Kidney epithelial cell (primary cell): ENCODE results near the gene MYO1C. TPM values are rescaled to one million over a fixed set of nuclear protein-coding genes. Genes with fewer than 3 reads are reported as not detected.
"Not testable (repeated sequence)": the region's sequence is repeated elsewhere in the genome, so short reads cannot be mapped to it uniquely, and the experiment has no call there.

Source experiments
- DNase-seq: peaks from one replicate; pipeline ENCODE4 v3.0.0-alpha.2; 2010; ENCODE audit warnings: low read depth
- H3K27me3 ChIP-seq: 2 replicates; pipeline ENCODE4 v1.6.0; 2011; ENCODE audit warnings: low read length; ENCODE audit not compliant: control insufficient read depth, insufficient read depth
- H3K36me3 ChIP-seq: 2 replicates; pipeline ENCODE4 v1.5.1; 2011; ENCODE audit warnings: low read length; ENCODE audit not compliant: control insufficient read depth, insufficient read depth
- H3K4me3 ChIP-seq: 2 replicates; pipeline ENCODE4 v1.5.1; 2011; ENCODE audit warnings: low read depth, mild to moderate bottlenecking, control low read depth, low read length
- CTCF ChIP-seq: IDR thresholded peaks from 2 replicates; pipeline ENCODE4 v1.5.1; 2011; ENCODE audit warnings: mild to moderate bottlenecking, moderate library complexity, low read length, control low read depth, inconsistent platforms; ENCODE audit not compliant: insufficient read depth, poor library complexity, severe bottlenecking
- total RNA-seq: library from RNA; depleted of rRNA; stranded (reverse); fragments of >200 nt; gene quantifications from 2 replicates; pipeline ENCODE4 v1.2.3, GENCODE V29; 2015

The MYO1C gene
- total RNA-seq, 1 donor from 2014 or later: 131 TPM

GRCh38 chr17:1420981-1421380 is 71.5 kb downstream of the MYO1C start:
- H3K27me3 ChIP-seq: no peaks in the 10 kb centered on the region
- DNase-seq: no peak
- no peaks in the 10 kb centered on the region for H3K36me3 ChIP-seq
- no peak for TF ChIP-seq CTCF
- H3K4me3 ChIP-seq: no peak overlapping the region

- TF ChIP-seq CTCF: no peak
- H3K4me3 ChIP-seq: no peak overlapping the region
- no peaks in the 10 kb centered on the region for H3K27me3 ChIP-seq
- DNase-seq: no peak
- H3K36me3 ChIP-seq: no peaks in the 10 kb centered on the region
These were observed 72.3 kb downstream of the MYO1C start for GRCh38 chr17:1420163-1420562.

- H3K36me3 ChIP-seq: not testable (repeated sequence)
These were observed 74.0 kb downstream of the MYO1C start for GRCh38 chr17:1418476-1418875.

GRCh38 chr17:1416414-1416813 is 76.1 kb downstream of the MYO1C start:
- no peak for DNase-seq
- no peaks in the 10 kb centered on the region for H3K27me3 ChIP-seq
- H3K36me3 ChIP-seq: no peaks in the 10 kb centered on the region
- TF ChIP-seq CTCF: no peak
- H3K4me3 ChIP-seq: no peak overlapping the region

More at GRCh38 chr17:1418476-1418875, 74.0 kb downstream of the MYO1C start:
- DNase-seq, H3K4me3 ChIP-seq, H3K27me3 ChIP-seq: not testable (repeated sequence)

- Histone ChIP-seq H3K36me3 (no peaks in the 10 kb centered on the region), H3K27me3 (no peaks in the 10 kb centered on the region), H3K4me3 (no peak overlapping the region)
- no peak for DNase-seq
- no peak for TF ChIP-seq CTCF
These were observed 77.9 kb downstream of the MYO1C start for GRCh38 chr17:1414634-1415033.

Other genes starting within 250 kb of the MYO1C start
- not detected in 2 replicates for gene BHLHA9, start 222.2 kb downstream of the MYO1C start, total RNA-seq
- gene TRARG1, start 213.0 kb downstream of the MYO1C start, total RNA-seq: not detected in 2 replicates
- gene YWHAE, start 92.5 kb downstream of the MYO1C start, total RNA-seq: 843 and 1,032 TPM in 2 replicates
- gene CRK, start 36.5 kb downstream of the MYO1C start, total RNA-seq: 81.7 and 84.9 TPM in 2 replicates
- 59.5 and 61.3 TPM in 2 replicates for gene INPP5K, start 23.9 kb upstream of the MYO1C start, total RNA-seq
- 49.8 and 53.1 TPM in 2 replicates for gene PITPNA, start 70.1 kb upstream of the MYO1C start, total RNA-seq
- gene SLC43A2, start 136.1 kb upstream of the MYO1C start, total RNA-seq: 9.1 and 15.5 TPM in 2 replicates
- 34.9 and 41.0 TPM in 2 replicates for gene SCARF1, start 153.0 kb upstream of the MYO1C start, total RNA-seq
- gene RILP, start 157.2 kb upstream of the MYO1C start, total RNA-seq: 7.9 and 12.8 TPM in 2 replicates
- gene PRPF8, start 192.2 kb upstream of the MYO1C start, total RNA-seq: 185 and 220 TPM in 2 replicates
- 1.8 and 1.9 TPM in 2 replicates for gene TLCD2, start 217.7 kb upstream of the MYO1C start, total RNA-seq
- gene WDR81, start 232.0 kb upstream of the MYO1C start, total RNA-seq: 35.5 and 43.7 TPM in 2 replicates